Keratinocyte (primary cell): ENCODE measurements around the gene CRTAP. TPM values are rescaled to one million over a fixed set of nuclear protein-coding genes. Genes with fewer than 3 reads are reported as not detected.

ENCODE experiments used
- DNase-seq: peaks from one replicate; pipeline ENCODE4 v3.0.0-alpha.2; 2011; ENCODE audit warnings: low read depth, missing footprints, low spot score
- FAIRE-seq: peaks from 2 replicates; lab custom pipeline; 2011; peaks lifted over from hg19 to GRCh38; lab: Jason Lieb, UNC
- H2AFZ ChIP-seq: 2 replicates; pipeline ENCODE4 v1.6.0; 2012; ENCODE audit warnings: low read length, control low read depth, inconsistent platforms; ENCODE audit not compliant: control insufficient read depth
- H3K27ac ChIP-seq: 2 replicates; pipeline ENCODE4 v1.5.1; 2011; ENCODE audit warnings: low read length; ENCODE audit not compliant: control insufficient read depth, insufficient read depth
- H3K27me3 ChIP-seq: 3 replicates; pipeline ENCODE4 v1.6.0; 2011; ENCODE audit warnings: low read length; ENCODE audit not compliant: control insufficient read depth, insufficient read depth; ENCODE audit errors: extremely low read depth
- H3K36me3 ChIP-seq, 2 experiments: 2 replicates in 1 of 2; 3 replicates in 1 of 2; pipeline ENCODE4 v1.5.1; 2011; ENCODE audit warnings: low read length in 2 of 2, mild to moderate bottlenecking in 1 of 2; ENCODE audit not compliant: control insufficient read depth in 2 of 2, insufficient read depth in 2 of 2; ENCODE audit errors: extremely low read depth in 1 of 2
- H3K4me1 ChIP-seq: 3 replicates; pipeline ENCODE4 v1.5.1; 2011; ENCODE audit warnings: low read length; ENCODE audit not compliant: control insufficient read depth, insufficient read depth; ENCODE audit errors: extremely low read depth
- H3K4me2 ChIP-seq: 3 replicates; pipeline ENCODE4 v1.6.0; 2011; ENCODE audit warnings: low read depth, low read length; ENCODE audit not compliant: control insufficient read depth, insufficient read depth; ENCODE audit errors: extremely low read depth
- H3K4me3 ChIP-seq, 3 experiments: fragments of 200-600 bp in 1 of 3; sonication (generic) in 1 of 3; 2 replicates in 2 of 3; 3 replicates in 1 of 3; pipeline ENCODE4 v1.5.1; 2011 to 2016; ENCODE audit warnings: low read length in 3 of 3, mild to moderate bottlenecking in 3 of 3, control low read depth in 2 of 3, inconsistent platforms in 1 of 3, low read depth in 1 of 3, mixed read lengths in 1 of 3, mixed run types in 1 of 3, moderate library complexity in 1 of 3; ENCODE audit not compliant: control insufficient read depth in 2 of 3, insufficient read depth in 2 of 3; ENCODE audit errors: extremely low read depth in 1 of 3
- H3K79me2 ChIP-seq: 2 replicates; pipeline ENCODE4 v1.6.0; 2012; ENCODE audit warnings: low read length; ENCODE audit not compliant: control insufficient read depth, insufficient read depth
- H3K9ac ChIP-seq: 3 replicates; pipeline ENCODE4 v1.6.0; 2011; ENCODE audit warnings: low read length; ENCODE audit not compliant: control insufficient read depth, insufficient read depth; ENCODE audit errors: extremely low read depth
- H3K9me1 ChIP-seq: 3 replicates; pipeline ENCODE4 v1.6.0; 2011; ENCODE audit warnings: low read length; ENCODE audit not compliant: control insufficient read depth, insufficient read depth; ENCODE audit errors: extremely low read depth
- H3K9me3 ChIP-seq: 2 replicates; pipeline ENCODE4 v1.5.1; 2012; ENCODE audit warnings: low read depth, low read length; ENCODE audit not compliant: control insufficient read depth
- H4K20me1 ChIP-seq: 3 replicates; pipeline ENCODE4 v1.6.0; 2011; ENCODE audit warnings: low read length; ENCODE audit not compliant: control insufficient read depth, insufficient read depth; ENCODE audit errors: extremely low read depth
- EZH2 ChIP-seq: IDR thresholded peaks from one replicate; pipeline ENCODE4 v1.6.1; 2012; ENCODE audit warnings: inconsistent platforms, mild to moderate bottlenecking, low read length, moderate library complexity
- dilution Hi-C: fragments of 300-500 bp; cut with MboI; formaldehyde crosslinking; loops from one replicate; pipeline ENCODE4 v1.7.0; 2020; ENCODE audit warnings: low sequenced_read_pairs; ENCODE audit not compliant: extremely low pct_ligation_motif_present
- polyA plus RNA-seq, 5 experiments: library from polyadenylated mRNA; depleted of rRNA in 3 of 5; stranded (reverse) in 3 of 5; stranded (forward) in 1 of 5; unstranded in 1 of 5; fragments of >200 nt; gene quantifications; 1 replicate in 1 of 5; 2 replicates in 3 of 5; 3 replicates in 1 of 5; pipeline versions ENCODE4 v1.2.1 to v1.2.3, GENCODE V29; 2011 to 2012; ENCODE audit warnings: missing spikeins in 2 of 5, low read depth in 1 of 5, low replicate concordance in 1 of 5
- TF ChIP-seq, protein P1 (sequence below), 3 experiments: IDR thresholded peaks in 1 of 3; conservative IDR thresholded peaks in 1 of 3; optimal IDR thresholded peaks in 1 of 3; 2 replicates in 2 of 3; 3 replicates in 1 of 3; pipeline versions ENCODE3 to v1.5.1; 2011; ENCODE audit warnings: low read length in 3 of 3, mild to moderate bottlenecking in 3 of 3, moderate library complexity in 2 of 3, control low read depth in 1 of 3, inconsistent platforms in 1 of 3; ENCODE audit not compliant: insufficient read depth in 2 of 3; ENCODE audit errors: extremely low read depth in 1 of 3

The CRTAP gene
- polyA plus RNA-seq, 1 donor (not counting 4 experiments of a cell fraction or from before 2014, with no cell fraction given) = 170 TPM

DNA sequence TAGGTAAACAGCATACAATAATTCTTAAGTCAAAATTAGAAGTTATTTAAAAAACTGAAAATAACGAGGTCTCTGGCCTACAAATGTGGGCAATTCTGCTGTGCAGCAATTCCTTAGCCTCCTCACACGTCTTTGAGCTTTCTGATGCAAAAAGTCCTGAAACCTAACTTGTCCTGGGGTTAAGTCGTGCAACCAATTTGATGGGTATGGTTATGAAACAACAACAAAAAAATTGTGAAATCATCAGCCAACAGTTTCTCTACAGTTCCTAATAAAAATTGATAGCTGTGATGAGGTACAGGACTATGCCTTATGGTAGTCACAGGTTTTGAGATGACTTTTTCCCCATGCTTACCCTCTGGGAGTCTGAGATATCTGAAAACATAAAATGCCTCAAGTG is 10.3 kb upstream of the CRTAP start:
- TF ChIP-seq EZH2 = no peak
- TF ChIP-seq, protein P1, sequence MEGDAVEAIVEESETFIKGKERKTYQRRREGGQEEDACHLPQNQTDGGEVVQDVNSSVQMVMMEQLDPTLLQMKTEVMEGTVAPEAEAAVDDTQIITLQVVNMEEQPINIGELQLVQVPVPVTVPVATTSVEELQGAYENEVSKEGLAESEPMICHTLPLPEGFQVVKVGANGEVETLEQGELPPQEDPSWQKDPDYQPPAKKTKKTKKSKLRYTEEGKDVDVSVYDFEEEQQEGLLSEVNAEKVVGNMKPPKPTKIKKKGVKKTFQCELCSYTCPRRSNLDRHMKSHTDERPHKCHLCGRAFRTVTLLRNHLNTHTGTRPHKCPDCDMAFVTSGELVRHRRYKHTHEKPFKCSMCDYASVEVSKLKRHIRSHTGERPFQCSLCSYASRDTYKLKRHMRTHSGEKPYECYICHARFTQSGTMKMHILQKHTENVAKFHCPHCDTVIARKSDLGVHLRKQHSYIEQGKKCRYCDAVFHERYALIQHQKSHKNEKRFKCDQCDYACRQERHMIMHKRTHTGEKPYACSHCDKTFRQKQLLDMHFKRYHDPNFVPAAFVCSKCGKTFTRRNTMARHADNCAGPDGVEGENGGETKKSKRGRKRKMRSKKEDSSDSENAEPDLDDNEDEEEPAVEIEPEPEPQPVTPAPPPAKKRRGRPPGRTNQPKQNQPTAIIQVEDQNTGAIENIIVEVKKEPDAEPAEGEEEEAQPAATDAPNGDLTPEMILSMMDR (optimal IDR thresholded peaks at IDR 0.05 in 1 of 3, IDR thresholded peaks at IDR 0.05 in 1 of 3, conservative IDR thresholded peaks at IDR 0.05 in 1 of 3; ENCODE audit: extremely low read depth in 1 of 3, insufficient read depth in 2 of 3, low read length in 3 of 3) = no peak

DNA sequence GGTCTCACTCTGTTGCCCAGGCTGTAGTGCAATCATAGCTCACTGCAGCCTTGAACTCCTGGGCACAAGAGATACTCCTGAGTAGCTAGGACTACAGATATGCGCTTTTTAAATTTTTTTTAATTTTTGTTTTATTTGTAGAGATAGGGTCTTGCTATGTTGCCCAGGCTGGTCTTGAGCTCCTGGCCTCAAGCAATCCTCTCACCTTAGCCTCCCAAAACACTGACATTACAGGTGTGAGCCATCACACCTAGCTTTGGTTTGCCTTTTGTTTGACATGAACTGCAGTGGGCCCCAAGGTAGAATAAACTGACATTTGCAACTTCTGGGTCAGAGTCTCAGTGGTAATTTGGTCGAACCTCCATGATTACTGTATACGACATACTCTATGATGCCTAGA is 9.0 kb upstream of the CRTAP start:
- Histone ChIP-seq H3K9me3 (no peaks in the 10 kb centered on the region), H3K27ac (no peak overlapping the region), H3K79me2 (no peaks in the 10 kb centered on the region), H3K4me1 (no peaks in the 10 kb centered on the region), H4K20me1 (no peaks in the 10 kb centered on the region), H3K36me3 (no peaks in the 10 kb centered on the region), H2AFZ (no peak overlapping the region), H3K4me3 (no peak overlapping the region), H3K4me2 (no peak overlapping the region), H3K9me1 (no peaks in the 10 kb centered on the region), H3K27me3 (no peaks in the 10 kb centered on the region), H3K9ac (no peak overlapping the region)
- no peak for DNase-seq
- no peak for TF ChIP-seq EZH2
- TF ChIP-seq, protein P1 (optimal IDR thresholded peaks at IDR 0.05 in 1 of 3, IDR thresholded peaks at IDR 0.05 in 1 of 3, conservative IDR thresholded peaks at IDR 0.05 in 1 of 3; ENCODE audit: extremely low read depth in 1 of 3, insufficient read depth in 2 of 3, low read length in 3 of 3) = no peak
- no peak for FAIRE-seq
- dilution Hi-C loops = no loop called here

More for the DNA sequence above, 10.3 kb upstream of the CRTAP start:
- no peaks in the 10 kb centered on the region for H3K79me2 ChIP-seq
- H3K27ac ChIP-seq = no peak overlapping the region
- no peak overlapping the region for H3K4me3 ChIP-seq
- dilution Hi-C loops = no loop called here
- H3K4me1 ChIP-seq = no peaks in the 10 kb centered on the region
- H3K9me3 ChIP-seq = no peaks in the 10 kb centered on the region
- no peaks in the 10 kb centered on the region for H3K9me1 ChIP-seq
- H3K27me3 ChIP-seq = no peaks in the 10 kb centered on the region
- H3K36me3 ChIP-seq = no peaks in the 10 kb centered on the region
- no peaks in the 10 kb centered on the region for H4K20me1 ChIP-seq
- H3K4me2 ChIP-seq = no peak overlapping the region
- no peak overlapping the region for H2AFZ ChIP-seq
- DNase-seq (no peak), FAIRE-seq (no peak)
- no peak overlapping the region for H3K9ac ChIP-seq
